ENCODE data around the gene SLC25A13.

SLC25A13 gene

GRCh38 chr7:96131525-96131924 is 190.4 kb downstream of the SLC25A13 start:
- H3K4me3 ChIP-seq (ENCODE audit: low read depth, low read length): no peak overlapping the region
- TF ChIP-seq CTCF (IDR thresholded peaks at IDR 0.05; ENCODE audit: low read depth, low read length) (peak; percentile 19), MAX (IDR thresholded peaks at IDR 0.05; ENCODE audit: low read depth, low read length) (no peak)
- DNase-seq (ENCODE audit: low read depth): no peak

- no peak overlapping the region for H3K4me3 ChIP-seq (ENCODE audit: low read depth, low read length)
- DNase-seq (ENCODE audit: low read depth): no peak
Measured at GRCh38 chr7:96127746-96128145, 194.2 kb downstream of the SLC25A13 start.

GRCh38 chr7:96126382-96126781 is 195.5 kb downstream of the SLC25A13 start:
- DNase-seq (ENCODE audit: low read depth): no peak
- no peak for TF ChIP-seq POLR2A (IDR thresholded peaks at IDR 0.05; ENCODE audit: extremely low read depth, insufficient read length)
- no peak for TF ChIP-seq MAX (IDR thresholded peaks at IDR 0.05; ENCODE audit: low read depth, low read length)
- TF ChIP-seq CTCF (IDR thresholded peaks at IDR 0.05; ENCODE audit: low read depth, low read length): no peak
- no peak for TF ChIP-seq MYC (IDR thresholded peaks at IDR 0.05; ENCODE audit: low read depth, low read length)
- H3K4me3 ChIP-seq (ENCODE audit: low read depth, low read length): no peak overlapping the region

More at GRCh38 chr7:96127746-96128145, 194.2 kb downstream of the SLC25A13 start:
- TF ChIP-seq POLR2A (IDR thresholded peaks at IDR 0.05; ENCODE audit: extremely low read depth, insufficient read length) (no peak), MYC (IDR thresholded peaks at IDR 0.05; ENCODE audit: low read depth, low read length) (no peak), CTCF (IDR thresholded peaks at IDR 0.05; ENCODE audit: low read depth, low read length) (no peak), MAX (IDR thresholded peaks at IDR 0.05; ENCODE audit: low read depth, low read length) (no peak)

- no peak overlapping the region for H3K4me3 ChIP-seq (ENCODE audit: low read depth, low read length)
- no peak for DNase-seq (ENCODE audit: low read depth)
- no peak for TF ChIP-seq POLR2A (IDR thresholded peaks at IDR 0.05; ENCODE audit: extremely low read depth, insufficient read length)
- TF ChIP-seq MAX (IDR thresholded peaks at IDR 0.05; ENCODE audit: low read depth, low read length): no peak
- TF ChIP-seq CTCF (IDR thresholded peaks at IDR 0.05; ENCODE audit: low read depth, low read length): no peak
- no peak for TF ChIP-seq MYC (IDR thresholded peaks at IDR 0.05; ENCODE audit: low read depth, low read length)
Measured at GRCh38 chr7:96122746-96123145, 199.2 kb downstream of the SLC25A13 start.

GRCh38 chr7:96121752-96122151 is 200.1 kb downstream of the SLC25A13 start:
- DNase-seq (ENCODE audit: low read depth): no peak
- TF ChIP-seq MYC (IDR thresholded peaks at IDR 0.05; ENCODE audit: low read depth, low read length) (no peak), CTCF (IDR thresholded peaks at IDR 0.05; ENCODE audit: low read depth, low read length) (no peak), POLR2A (IDR thresholded peaks at IDR 0.05; ENCODE audit: extremely low read depth, insufficient read length) (no peak), MAX (IDR thresholded peaks at IDR 0.05; ENCODE audit: low read depth, low read length) (no peak)

More at GRCh38 chr7:96121752-96122151, 200.1 kb downstream of the SLC25A13 start:
- H3K4me3 ChIP-seq (ENCODE audit: low read depth, low read length): no peak overlapping the region
